ENCODE results near the gene TTC3.
"Not testable (repeated sequence)": the region's sequence is repeated elsewhere in the genome, so short reads cannot be mapped to it uniquely, and the experiment has no call there.

The TTC3 gene

DNA sequence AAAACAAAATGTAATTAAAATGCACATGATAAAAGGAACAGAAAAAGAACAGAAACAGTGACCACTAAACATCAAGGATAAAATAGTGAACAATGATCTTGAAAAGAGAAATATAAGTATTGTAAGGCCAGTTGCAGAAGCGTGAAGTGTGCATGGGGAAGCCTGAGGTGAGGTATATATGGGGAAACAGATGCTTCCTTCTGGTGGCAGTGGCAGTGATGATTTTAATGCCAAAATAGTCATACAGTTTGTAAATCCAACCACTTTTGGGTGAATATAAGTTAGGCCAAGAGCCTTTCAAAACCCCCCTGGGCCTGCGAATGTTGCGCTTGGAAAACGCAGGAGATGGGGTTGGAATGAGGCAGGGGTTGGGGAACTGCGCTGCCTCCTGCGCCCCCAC is 27.3 kb downstream of the TTC3 start:
- Histone ChIP-seq H3K4me3 (ENCODE audit: low read depth, low read length) (no peak overlapping the region), H4K8ac (ENCODE audit: low read depth, low read length) (no peak overlapping the region)

DNA sequence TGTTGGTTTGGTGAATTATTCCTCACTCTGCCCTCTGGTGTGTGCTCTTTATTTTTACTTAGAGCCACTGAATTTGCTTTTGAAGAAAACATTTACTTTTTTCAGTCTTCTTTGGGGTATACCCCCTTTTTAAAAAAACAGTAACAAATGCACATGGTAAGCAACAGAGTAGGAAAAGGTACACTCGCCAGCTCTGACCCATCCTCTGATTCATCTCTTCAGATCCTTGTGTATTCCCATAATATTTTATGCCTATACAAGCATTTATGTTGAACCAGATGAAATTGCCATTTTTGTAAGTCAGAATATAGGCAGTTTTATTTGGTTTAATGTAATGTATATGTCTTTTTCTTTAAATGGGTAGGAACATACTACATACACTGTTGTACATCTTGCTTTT is 28.3 kb downstream of the TTC3 start:
- Histone ChIP-seq H4K8ac (ENCODE audit: low read depth, low read length) (no peak overlapping the region), H3K36me3 (ENCODE audit: control insufficient read depth in 1 of 2, insufficient read depth in 2 of 2, low read length in 2 of 2) (peaks cover 4 to 18% of the 10 kb centered on the region in 2 experiments), H3K18ac (ENCODE audit: low read length) (no peak overlapping the region), H2BK120ac (ENCODE audit: insufficient read depth, low read length, poor library complexity) (no peak overlapping the region), H2BK5ac (ENCODE audit: low read depth, low read length, poor library complexity) (no peak overlapping the region), H3K4me1 (ENCODE audit: control insufficient read depth in 1 of 2, insufficient read depth in 2 of 2, low read length in 2 of 2) (peaks cover 0 to 2% of the 10 kb centered on the region in 2 experiments), H3K4me2 (ENCODE audit: low read length) (no peak overlapping the region), H3K23ac (ENCODE audit: low read length) (no peak overlapping the region), H3K4me3 (ENCODE audit: low read depth, low read length) (no peak overlapping the region), H3K9me3 (ENCODE audit: insufficient read depth, low read depth, low read length) (no peaks in the 10 kb centered on the region), H3K79me1 (ENCODE audit: low read length) (no peaks in the 10 kb centered on the region), H3K27ac (ENCODE audit: low read depth, low read length) (no peak overlapping the region), H2BK12ac (ENCODE audit: low read length) (no peak overlapping the region), H4K91ac (ENCODE audit: low read depth, low read length) (no peak overlapping the region), H3K14ac (ENCODE audit: low read length) (no peak overlapping the region), H4K12ac (ENCODE audit: low read depth, low read length) (no peak overlapping the region), H2AFZ (ENCODE audit: insufficient read depth, low read length, poor library complexity) (no peak overlapping the region), H3K9ac (ENCODE audit: low read length) (no peak overlapping the region), H2AK5ac (ENCODE audit: low read length) (no peak overlapping the region), H3K27me3 (ENCODE audit: insufficient read depth, low read length) (no peaks in the 10 kb centered on the region), H3K4ac (ENCODE audit: low read depth, low read length) (no peak overlapping the region), H3K79me2 (ENCODE audit: control insufficient read depth, insufficient read depth, low read length, poor library complexity) (no peaks in the 10 kb centered on the region)
- DNase-seq = no peak
- no CpG with 5 or more reads among the region's 1 CpG for WGBS (ENCODE audit: extremely low coverage, insufficient coverage, insufficient read length)

More for the DNA sequence above, 27.3 kb downstream of the TTC3 start:
- H3K9me3 ChIP-seq (ENCODE audit: insufficient read depth, low read depth, low read length) = no peaks in the 10 kb centered on the region
- peaks cover 4 to 20% of the 10 kb centered on the region in 2 experiments for H3K36me3 ChIP-seq (ENCODE audit: control insufficient read depth in 1 of 2, insufficient read depth in 2 of 2, low read length in 2 of 2)
- H3K23ac ChIP-seq (ENCODE audit: low read length) = no peak overlapping the region
- no peak overlapping the region for H3K18ac ChIP-seq (ENCODE audit: low read length)
- H2AFZ ChIP-seq (ENCODE audit: insufficient read depth, low read length, poor library complexity) = no peak overlapping the region
- no peak overlapping the region for H2BK12ac ChIP-seq (ENCODE audit: low read length)
- no peaks in the 10 kb centered on the region for H3K79me2 ChIP-seq (ENCODE audit: control insufficient read depth, insufficient read depth, low read length, poor library complexity)
- no peak overlapping the region for H3K9ac ChIP-seq (ENCODE audit: low read length)
- DNase-seq = no peak
- H3K4me2 ChIP-seq (ENCODE audit: low read length) = no peak overlapping the region
- H3K14ac ChIP-seq (ENCODE audit: low read length) = no peak overlapping the region
- H2AK5ac ChIP-seq (ENCODE audit: low read length) = no peak overlapping the region
- no peak overlapping the region for H4K91ac ChIP-seq (ENCODE audit: low read depth, low read length)
- H3K4me1 ChIP-seq (ENCODE audit: control insufficient read depth in 1 of 2, insufficient read depth in 2 of 2, low read length in 2 of 2) = peaks cover 0 to 2% of the 10 kb centered on the region in 2 experiments
- H2BK5ac ChIP-seq (ENCODE audit: low read depth, low read length, poor library complexity) = no peak overlapping the region
- WGBS (ENCODE audit: extremely low coverage, insufficient coverage, insufficient read length) = no CpG with 5 or more reads among the region's 6 CpGs
- no peaks in the 10 kb centered on the region for H3K79me1 ChIP-seq (ENCODE audit: low read length)
- no peak overlapping the region for H4K12ac ChIP-seq (ENCODE audit: low read depth, low read length)
- H3K4ac ChIP-seq (ENCODE audit: low read depth, low read length) = no peak overlapping the region
- H3K27ac ChIP-seq (ENCODE audit: low read depth, low read length) = no peak overlapping the region
- no peaks in the 10 kb centered on the region for H3K27me3 ChIP-seq (ENCODE audit: insufficient read depth, low read length)
- H2BK120ac ChIP-seq (ENCODE audit: insufficient read depth, low read length, poor library complexity) = no peak overlapping the region

DNA sequence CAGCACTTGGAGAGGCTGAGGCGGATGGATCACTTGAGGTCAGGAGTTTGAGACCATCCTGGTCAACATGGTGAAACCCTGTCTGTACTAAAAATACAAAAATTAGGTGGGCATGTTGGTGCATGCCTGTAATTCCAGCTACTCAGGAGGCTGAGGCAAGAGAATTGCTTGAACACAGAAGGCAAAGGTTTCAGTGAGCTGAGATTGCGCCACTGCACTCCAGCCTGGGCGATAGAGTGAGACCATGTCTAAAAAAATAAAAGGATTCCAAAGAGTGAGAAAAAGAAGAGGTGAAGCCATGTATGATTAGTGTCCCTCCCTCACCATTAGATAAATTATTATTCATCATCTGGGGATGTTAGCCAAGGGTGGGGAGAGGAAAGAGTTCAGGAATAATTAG is 29.7 kb downstream of the TTC3 start:
- H2AFZ ChIP-seq (ENCODE audit: insufficient read depth, low read length, poor library complexity) = not testable (repeated sequence)
- no CpG with 5 or more reads among the region's 3 CpGs for WGBS (ENCODE audit: extremely low coverage, insufficient coverage, insufficient read length)

DNA sequence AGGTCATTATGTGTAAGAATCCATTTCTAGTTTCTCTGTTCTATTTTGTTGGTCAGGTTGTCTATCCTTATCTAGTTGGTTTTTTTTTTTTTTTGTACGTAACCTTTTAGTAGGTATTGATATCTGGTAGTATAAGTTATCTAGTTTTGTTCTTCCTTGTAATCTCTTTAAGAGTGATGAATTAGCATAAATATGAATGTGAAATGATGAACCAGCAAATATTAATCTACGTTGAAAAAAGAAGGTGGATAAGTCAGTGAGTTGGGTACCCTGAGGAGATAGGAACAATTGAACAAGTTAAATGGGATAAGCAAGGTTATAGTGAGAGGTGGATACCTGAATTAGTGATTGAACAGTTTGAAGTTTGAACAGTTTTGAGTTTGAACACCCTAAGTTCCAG is 33.9 kb downstream of the TTC3 start:
- Histone ChIP-seq H3K79me1 (ENCODE audit: low read length) (no peaks in the 10 kb centered on the region), H4K8ac (ENCODE audit: low read depth, low read length) (no peak overlapping the region), H2BK12ac (ENCODE audit: low read length) (no peak overlapping the region), H3K18ac (ENCODE audit: low read length) (no peak overlapping the region), H3K79me2 (ENCODE audit: control insufficient read depth, insufficient read depth, low read length, poor library complexity) (no peaks in the 10 kb centered on the region), H3K4me3 (ENCODE audit: low read depth, low read length) (no peak overlapping the region), H3K9me3 (ENCODE audit: insufficient read depth, low read depth, low read length) (peaks cover 4% of the 10 kb centered on the region), H3K9ac (ENCODE audit: low read length) (no peak overlapping the region), H3K27ac (ENCODE audit: low read depth, low read length) (no peak overlapping the region), H3K14ac (ENCODE audit: low read length) (no peak overlapping the region), H2BK120ac (ENCODE audit: insufficient read depth, low read length, poor library complexity) (no peak overlapping the region), H3K4me1 (ENCODE audit: control insufficient read depth in 1 of 2, insufficient read depth in 2 of 2, low read length in 2 of 2) (peaks cover 0 to 2% of the 10 kb centered on the region in 2 experiments), H2AK5ac (ENCODE audit: low read length) (no peak overlapping the region), H2AFZ (ENCODE audit: insufficient read depth, low read length, poor library complexity) (no peak overlapping the region), H3K4me2 (ENCODE audit: low read length) (no peak overlapping the region), H3K36me3 (ENCODE audit: control insufficient read depth in 1 of 2, insufficient read depth in 2 of 2, low read length in 2 of 2) (peaks cover 10 to 12% of the 10 kb centered on the region in 2 experiments), H4K12ac (ENCODE audit: low read depth, low read length) (no peak overlapping the region), H3K4ac (ENCODE audit: low read depth, low read length) (no peak overlapping the region), H4K91ac (ENCODE audit: low read depth, low read length) (no peak overlapping the region), H3K27me3 (ENCODE audit: insufficient read depth, low read length) (no peaks in the 10 kb centered on the region), H2BK5ac (ENCODE audit: low read depth, low read length, poor library complexity) (no peak overlapping the region), H3K23ac (ENCODE audit: low read length) (no peak overlapping the region)
- no CpG with 5 or more reads among the region's 2 CpGs for WGBS (ENCODE audit: extremely low coverage, insufficient coverage, insufficient read length)
- no peak for DNase-seq

More for the DNA sequence above, 29.7 kb downstream of the TTC3 start:
- not testable (repeated sequence) for H3K9ac ChIP-seq (ENCODE audit: low read length); H3K4ac ChIP-seq (ENCODE audit: low read depth, low read length); H3K27ac ChIP-seq (ENCODE audit: low read depth, low read length); H2AK5ac ChIP-seq (ENCODE audit: low read length); H3K4me1 ChIP-seq (ENCODE audit: control insufficient read depth in 1 of 2, insufficient read depth in 2 of 2, low read length in 2 of 2); H2BK120ac ChIP-seq (ENCODE audit: insufficient read depth, low read length, poor library complexity); H3K27me3 ChIP-seq (ENCODE audit: insufficient read depth, low read length); H2BK5ac ChIP-seq (ENCODE audit: low read depth, low read length, poor library complexity); H4K91ac ChIP-seq (ENCODE audit: low read depth, low read length); H3K4me2 ChIP-seq (ENCODE audit: low read length); H4K12ac ChIP-seq (ENCODE audit: low read depth, low read length); H4K8ac ChIP-seq (ENCODE audit: low read depth, low read length); H3K18ac ChIP-seq (ENCODE audit: low read length); H3K9me3 ChIP-seq (ENCODE audit: insufficient read depth, low read depth, low read length); H3K23ac ChIP-seq (ENCODE audit: low read length); H2BK12ac ChIP-seq (ENCODE audit: low read length); H3K4me3 ChIP-seq (ENCODE audit: low read depth, low read length); H3K79me1 ChIP-seq (ENCODE audit: low read length); DNase-seq; H3K79me2 ChIP-seq (ENCODE audit: control insufficient read depth, insufficient read depth, low read length, poor library complexity); H3K14ac ChIP-seq (ENCODE audit: low read length)
- peaks cover 4 to 18% of the 10 kb centered on the region in 2 experiments for H3K36me3 ChIP-seq (ENCODE audit: control insufficient read depth in 1 of 2, insufficient read depth in 2 of 2, low read length in 2 of 2)

Data from trophoblast cell (in vitro differentiated cells and primary cell).